ENCODE measurements around the gene LRRN2.

- TF ChIP-seq CTCF (IDR thresholded peaks at IDR 0.05) (no peak), POLR2A (IDR thresholded peaks at IDR 0.05) (no peak)
These were observed 39.9 kb downstream of the LRRN2 start for GRCh38 chr1:204645666-204646065.

All from body of pancreas (tissue), 4 donors.